Esophagus squamous epithelium (tissue), 5 donors: ENCODE results near the gene LRRC3C. TPM values are rescaled to one million over a fixed set of nuclear protein-coding genes. Genes with fewer than 3 reads are reported as not detected.

Source experiments
- DNase-seq: peaks from one replicate; lab custom pipeline; 2025; lab: John Stamatoyannopoulos, UW
- H3K27ac ChIP-seq, 4 donors: fragments of 200-600 bp; sonication (generic); one replicate each; pipeline ENCODE4 v1.5.1; 2016 to 2019; ENCODE audit warnings: mild to moderate bottlenecking in 1 of 4
- H3K27me3 ChIP-seq, 4 donors: fragments of 200-600 bp; sonication (generic); 1 replicate in 3 of 4; 2 replicates in 1 of 4; pipeline versions ENCODE4 v1.5.1 to v1.6.0; 2017 to 2021; ENCODE audit warnings: antibody characterized with exemption in 1 of 4
- H3K36me3 ChIP-seq, 3 donors: fragments of 200-600 bp; sonication (generic); one replicate each; pipeline ENCODE4 v1.5.1; 2016 to 2019
- H3K4me1 ChIP-seq, 3 donors: fragments of 200-600 bp; sonication (generic); one replicate each; pipeline ENCODE4 v1.5.1; 2017 to 2019
- H3K4me3 ChIP-seq, 4 donors: fragments of 200-600 bp; sonication (generic); 1 replicate in 3 of 4; 2 replicates in 1 of 4; pipeline ENCODE4 v1.5.1; 2016 to 2019; ENCODE audit warnings: mild to moderate bottlenecking in 2 of 4, moderate library complexity in 1 of 4
- H3K9me3 ChIP-seq, 3 donors: fragments of 200-600 bp; sonication (generic); one replicate each; pipeline ENCODE4 v1.5.1; 2016 to 2019
- POLR2A ChIP-seq, 4 donors: fragments of 450-650 bp; IDR thresholded peaks; one replicate each; pipeline ENCODE4 v1.6.1; 2017; ENCODE audit warnings: antibody characterized with exemption in 4 of 4, mild to moderate bottlenecking in 4 of 4, moderate library complexity in 3 of 4
- WGBS, 2 donors: methylation state at CpG; one replicate each; pipeline ENCODE4 v1.1.5; 2018; 5-methylcytosine and 5-hydroxymethylcytosine counted together
- intact Hi-C: fragments of 100-400 bp; cut with DNase I; formaldehyde crosslinking; loops from one replicate; pipeline ENCODE4 v1.15.0; 2022
- total RNA-seq, 4 donors: library from RNA; depleted of rRNA; stranded (reverse); fragments of >200 nt; gene quantifications; one replicate each; pipeline ENCODE4 v1.1.0, GENCODE V29; 2016
- TF ChIP-seq, protein P1 (sequence below), 6 experiments: fragments of 450-650 bp in 4 of 6; fragments of 200-600 bp in 2 of 6; sonication (generic) in 2 of 6; IDR thresholded peaks; one replicate each; pipeline ENCODE4 v1.5.1; 2016 to 2019; ENCODE audit warnings: antibody characterized with exemption in 6 of 6, mild to moderate bottlenecking in 4 of 6, moderate library complexity in 4 of 6
- donor health status: DM: yes; HTN: yes; CAD: no.

LRRC3C gene
- total RNA-seq, 4 donors from 2014 or later = not detected

GRCh38 chr17:39962642-39963220 lies 35.2 kb downstream of the LRRC3C start, which contains the start of gene GSDMA:
Gene GSDMA, plus strand, starts transcription at chr17:39963004. Its CDS starts 2,684 bp downstream, at chr17:39965688.
- TF ChIP-seq, protein P1, sequence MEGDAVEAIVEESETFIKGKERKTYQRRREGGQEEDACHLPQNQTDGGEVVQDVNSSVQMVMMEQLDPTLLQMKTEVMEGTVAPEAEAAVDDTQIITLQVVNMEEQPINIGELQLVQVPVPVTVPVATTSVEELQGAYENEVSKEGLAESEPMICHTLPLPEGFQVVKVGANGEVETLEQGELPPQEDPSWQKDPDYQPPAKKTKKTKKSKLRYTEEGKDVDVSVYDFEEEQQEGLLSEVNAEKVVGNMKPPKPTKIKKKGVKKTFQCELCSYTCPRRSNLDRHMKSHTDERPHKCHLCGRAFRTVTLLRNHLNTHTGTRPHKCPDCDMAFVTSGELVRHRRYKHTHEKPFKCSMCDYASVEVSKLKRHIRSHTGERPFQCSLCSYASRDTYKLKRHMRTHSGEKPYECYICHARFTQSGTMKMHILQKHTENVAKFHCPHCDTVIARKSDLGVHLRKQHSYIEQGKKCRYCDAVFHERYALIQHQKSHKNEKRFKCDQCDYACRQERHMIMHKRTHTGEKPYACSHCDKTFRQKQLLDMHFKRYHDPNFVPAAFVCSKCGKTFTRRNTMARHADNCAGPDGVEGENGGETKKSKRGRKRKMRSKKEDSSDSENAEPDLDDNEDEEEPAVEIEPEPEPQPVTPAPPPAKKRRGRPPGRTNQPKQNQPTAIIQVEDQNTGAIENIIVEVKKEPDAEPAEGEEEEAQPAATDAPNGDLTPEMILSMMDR (IDR thresholded peaks at IDR 0.05) = no peak
- TF ChIP-seq POLR2A (IDR thresholded peaks at IDR 0.05) = no peak
- Histone ChIP-seq H3K27me3 (peaks cover 0 to 25% (median 0%) of the 10 kb centered on the region in 4 donors), H3K9me3 (no peaks in the 10 kb centered on the region), H3K4me3 (no peak within 1 kb of the TSS), H3K27ac (no peak within 1 kb of the TSS), H3K36me3 (no peaks in the 10 kb centered on the region), H3K4me1 (peaks cover 0 to 5% (median 0%) of the 10 kb centered on the region in 3 donors)
- intact Hi-C loops = no loop called here
- WGBS, 2 donors = 35% methylated on average over 3 of the region's 6 CpGs; no CpG with 5 or more reads in 1 of the 2 donors
- no peak for DNase-seq

GRCh38 chr17:39963829-39964228 lies 36.3 kb downstream of the LRRC3C start:
- Histone ChIP-seq H3K27me3 (peaks cover 0 to 25% (median 0%) of the 10 kb centered on the region in 4 donors), H3K27ac (no peak overlapping the region), H3K9me3 (no peaks in the 10 kb centered on the region), H3K36me3 (no peaks in the 10 kb centered on the region), H3K4me3 (no peak overlapping the region), H3K4me1 (peaks cover 0 to 5% (median 0%) of the 10 kb centered on the region in 3 donors)
- no peak for TF ChIP-seq POLR2A (IDR thresholded peaks at IDR 0.05)
- TF ChIP-seq, protein P1 (IDR thresholded peaks at IDR 0.05) = no peak
- intact Hi-C loops = no loop called here
- 47 to 60% methylated on average over 4 of the region's 6 CpGs for WGBS, 2 donors
- no peak for DNase-seq

GRCh38 chr17:39965017-39965699 lies 37.6 kb downstream of the LRRC3C start:
- no peaks in the 10 kb centered on the region for H3K9me3 ChIP-seq
- no peak overlapping the region for H3K4me3 ChIP-seq
- intact Hi-C loops = no loop called here
- 66 to 69% methylated on average over 8 of the region's 8 CpGs for WGBS, 2 donors
- H3K36me3 ChIP-seq = no peaks in the 10 kb centered on the region
- peaks cover 0 to 32% (median 0%) of the 10 kb centered on the region in 4 donors for H3K27me3 ChIP-seq
- DNase-seq = no peak
- no peaks in the 10 kb centered on the region for H3K4me1 ChIP-seq
- no peak overlapping the region for H3K27ac ChIP-seq
- TF ChIP-seq POLR2A (IDR thresholded peaks at IDR 0.05) = no peak
- TF ChIP-seq, protein P1 (IDR thresholded peaks at IDR 0.05) = no peak

GRCh38 chr17:39966771-39967170 lies 39.2 kb downstream of the LRRC3C start:
- TF ChIP-seq POLR2A (IDR thresholded peaks at IDR 0.05) = no peak
- TF ChIP-seq, protein P1 (IDR thresholded peaks at IDR 0.05) = no peak
- no peak for DNase-seq
- Histone ChIP-seq H3K27ac (peak overlapping the region in 1 of 4 donors; percentile 44), H3K9me3 (no peaks in the 10 kb centered on the region), H3K4me1 (no peaks in the 10 kb centered on the region), H3K4me3 (no peak overlapping the region), H3K27me3 (peaks cover 0 to 44% (median 0%) of the 10 kb centered on the region in 4 donors), H3K36me3 (no peaks in the 10 kb centered on the region)
- intact Hi-C loops = no loop called here
- 73 to 82% methylated on average over 5 to 6 of the region's 6 CpGs for WGBS, 2 donors

DNA sequence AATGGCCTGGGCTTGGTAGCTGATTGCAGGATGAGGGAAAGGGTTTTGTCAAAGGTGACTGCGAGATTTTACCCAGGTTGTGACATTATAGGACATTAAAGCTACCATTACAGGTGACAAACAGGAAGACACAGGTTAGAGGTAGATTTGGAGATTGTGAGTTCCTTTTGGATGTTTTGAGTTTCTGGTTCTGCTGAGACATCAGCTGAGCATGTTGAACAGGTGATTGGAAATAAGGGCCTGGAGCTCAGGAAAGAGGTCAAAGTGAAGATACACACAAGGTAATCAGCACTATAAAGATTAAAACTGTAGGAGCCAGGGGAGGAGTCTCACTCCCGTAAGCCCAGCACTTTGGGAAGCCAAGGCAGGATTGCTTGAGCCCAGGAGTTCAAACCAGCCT lies 41.2 kb downstream of the LRRC3C start:
- Histone ChIP-seq H3K9me3 (no peaks in the 10 kb centered on the region), H3K36me3 (no peaks in the 10 kb centered on the region), H3K27ac (no peak overlapping the region), H3K27me3 (peaks cover 0 to 55% (median 0%) of the 10 kb centered on the region in 4 donors), H3K4me1 (no peaks in the 10 kb centered on the region), H3K4me3 (no peak overlapping the region)
- no peak for DNase-seq
- WGBS, 2 donors = 59 to 93% methylated on average over 2 of the region's 2 CpGs
- TF ChIP-seq, protein P1 (IDR thresholded peaks at IDR 0.05) = no peak
- no peak for TF ChIP-seq POLR2A (IDR thresholded peaks at IDR 0.05)
- intact Hi-C loops = no loop called here
